RPMI8226 (cell line): ENCODE data around the gene TMOD3.
"Not testable (repeated sequence)": the region's sequence is repeated elsewhere in the genome, so short reads cannot be mapped to it uniquely, and the experiment has no call there.

Experiments
- DNase-seq: peaks from one replicate; pipeline ENCODE4 v3.0.0-alpha.2; 2015

The TMOD3 gene

DNA sequence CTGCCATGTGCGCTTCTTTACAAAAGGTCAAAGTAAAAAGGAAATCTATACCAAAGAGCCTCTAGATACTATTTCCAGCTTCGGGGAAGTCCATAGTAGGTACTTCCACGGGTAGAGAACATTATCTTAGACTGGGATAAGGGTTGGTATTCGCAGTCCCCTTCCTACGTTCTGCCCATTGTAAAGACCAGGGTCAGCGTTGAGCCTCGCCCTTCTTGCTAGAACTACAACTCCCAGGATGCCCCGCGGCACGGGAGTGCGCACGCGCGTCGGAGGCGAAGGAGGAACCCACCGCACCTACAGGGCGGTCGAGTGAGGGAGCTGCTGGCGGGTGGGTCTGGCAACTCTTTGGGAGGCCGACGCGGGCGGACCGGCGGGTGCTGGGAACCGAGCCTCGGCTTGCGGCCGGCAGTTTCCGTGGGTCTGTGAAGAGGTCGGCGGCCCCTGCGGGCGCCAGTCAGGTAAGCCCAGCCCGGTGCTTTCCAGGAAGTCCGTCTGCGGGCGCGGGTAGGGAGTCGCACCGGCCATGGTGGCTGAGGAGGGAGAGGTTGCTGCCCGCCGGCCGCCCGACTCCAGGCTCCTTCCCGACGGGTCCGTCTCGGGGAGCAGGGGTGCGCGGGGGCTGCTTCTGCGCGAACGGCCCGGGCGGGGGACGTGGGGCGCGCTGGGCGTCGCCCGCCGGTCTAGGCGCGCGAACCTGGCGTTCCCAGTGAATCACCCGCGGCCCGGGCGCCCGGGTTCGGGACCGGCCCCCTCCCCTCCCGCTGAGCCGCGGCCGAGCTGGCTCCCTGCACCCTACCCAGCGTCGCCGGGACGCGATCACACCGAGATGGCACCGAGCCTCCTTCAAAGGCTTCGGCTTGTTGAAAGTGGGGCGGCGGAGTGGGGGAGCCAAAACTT, at the start of gene TMOD3:
Gene TMOD3 (plus strand): TSS at position 278 of the 900 bp plus-strand sequence. CDS start 33,232 bp downstream, outside the sequence.
- DNase-seq = peak; percentile 96

GRCh38 chr15:51780636-51781035, 48.8 kb upstream of the TMOD3 start:
- no peak for DNase-seq

- DNase-seq = no peak
These were observed 47.9 kb upstream of the TMOD3 start for GRCh38 chr15:51781506-51781905.

DNA sequence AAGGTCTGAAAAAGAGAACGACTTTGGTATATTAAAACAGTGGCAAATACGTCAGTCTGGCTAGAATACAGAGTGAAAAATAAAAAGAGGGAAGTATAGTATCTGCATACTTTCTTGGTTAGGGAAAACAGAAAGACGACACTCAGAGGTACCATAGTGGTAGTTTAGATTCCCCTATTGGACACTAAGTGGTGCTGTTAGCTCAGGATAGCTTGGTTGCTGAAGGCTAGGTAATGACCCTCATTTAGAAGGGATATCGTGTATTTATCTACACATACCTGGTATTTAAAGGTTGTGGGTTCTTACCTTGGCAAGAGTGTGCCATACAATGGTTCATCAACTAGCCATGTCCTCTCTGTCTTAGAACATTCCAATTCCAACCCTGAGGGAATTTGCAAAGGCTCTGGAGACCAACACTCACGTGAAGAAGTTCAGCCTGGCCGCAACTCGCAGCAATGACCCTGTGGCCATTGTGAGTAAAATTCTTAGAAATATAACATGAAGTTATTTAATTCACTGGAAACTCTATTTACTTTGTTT, 47.0 kb upstream of the TMOD3 start:
- DNase-seq = peak; percentile 33

DNA sequence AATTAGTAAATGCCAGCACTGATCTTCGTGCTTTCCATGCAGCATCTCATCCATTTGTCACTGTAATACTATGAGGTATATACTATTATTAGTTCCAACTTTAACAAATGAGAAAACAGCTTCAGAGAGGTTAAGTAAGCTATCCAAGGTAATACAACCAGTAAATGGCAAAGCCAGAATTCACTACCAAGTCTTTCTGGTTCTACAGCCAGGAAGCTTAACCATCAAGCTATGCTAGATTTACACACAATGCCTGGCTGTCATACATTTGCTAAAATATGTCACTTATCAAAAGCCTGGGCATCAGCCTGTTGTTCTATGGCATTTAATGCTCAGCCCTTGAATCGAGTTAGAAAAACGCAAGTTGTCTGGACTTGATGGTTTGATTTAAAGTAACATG, 45.5 kb upstream of the TMOD3 start:
- no peak for DNase-seq

GRCh38 chr15:51787130-51787529, 42.3 kb upstream of the TMOD3 start:
- not testable (repeated sequence) for DNase-seq

- DNase-seq = not testable (repeated sequence)
These were observed 37.0 kb upstream of the TMOD3 start for GRCh38 chr15:51792474-51792873.

DNA sequence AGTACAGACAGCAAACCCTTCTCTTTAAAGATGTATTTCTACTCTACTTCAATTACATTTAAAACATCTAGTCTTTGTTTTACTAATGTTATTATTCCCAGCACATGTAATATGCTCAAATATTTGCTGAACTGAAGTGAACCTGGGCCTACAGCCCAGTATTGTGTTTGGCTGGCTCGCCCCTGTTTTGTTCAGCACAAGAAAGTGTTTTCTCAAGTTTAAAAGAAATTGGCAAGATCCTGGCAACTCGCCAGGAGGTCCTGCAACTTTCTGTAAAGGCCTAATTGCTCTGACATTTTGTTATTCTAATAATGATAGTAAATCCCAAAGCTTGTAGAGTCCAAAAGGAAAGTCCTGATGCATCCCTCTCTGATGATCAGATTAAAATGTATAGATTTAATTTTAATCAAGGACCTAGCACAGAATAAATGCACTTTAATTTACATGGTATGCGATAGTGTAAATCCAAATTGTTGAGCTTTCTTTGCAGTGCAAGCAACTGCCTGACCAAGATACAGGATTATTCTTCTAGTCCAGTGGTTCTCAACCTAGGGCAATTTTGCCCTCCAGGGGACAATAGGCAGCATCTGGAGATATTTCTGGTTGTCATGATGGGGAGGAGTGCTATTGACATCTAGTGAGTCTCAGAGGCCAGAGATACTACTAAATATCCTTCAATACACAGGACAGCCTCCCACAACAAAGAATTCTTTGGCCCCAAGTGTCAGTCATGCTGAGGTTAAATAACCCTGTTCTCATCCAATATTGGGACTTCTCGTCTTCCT, 35.7 kb upstream of the TMOD3 start:
- peak; percentile 43 for DNase-seq

- no peak for DNase-seq
These were observed 32.5 kb upstream of the TMOD3 start for GRCh38 chr15:51796847-51797401.

GRCh38 chr15:51798281-51798680, 31.2 kb upstream of the TMOD3 start:
- DNase-seq = no peak

- DNase-seq = no peak
These were observed 29.9 kb upstream of the TMOD3 start for GRCh38 chr15:51799282-51800252.

DNA sequence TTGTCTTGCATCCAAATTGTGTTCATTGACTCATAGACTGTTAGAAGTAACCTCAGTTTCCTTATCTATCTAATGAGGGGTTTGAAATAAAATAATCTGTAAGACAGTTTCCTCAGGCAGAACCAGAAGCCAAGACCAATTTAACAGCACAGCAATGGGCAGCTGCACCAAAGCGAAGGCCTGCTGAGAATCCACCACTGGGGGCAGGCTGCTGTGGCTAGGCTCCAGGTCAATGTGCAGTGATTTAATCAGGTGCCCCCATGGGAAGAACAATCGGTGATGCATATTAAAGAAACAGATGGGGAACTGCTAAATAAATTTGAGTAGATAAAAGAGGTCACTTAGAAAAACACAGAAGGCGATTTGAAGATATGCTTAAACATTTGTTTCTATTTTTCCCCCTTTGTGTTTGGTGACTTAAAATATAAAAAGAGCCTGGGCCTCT, 28.0 kb upstream of the TMOD3 start:
- peak; percentile 66 for DNase-seq

DNA sequence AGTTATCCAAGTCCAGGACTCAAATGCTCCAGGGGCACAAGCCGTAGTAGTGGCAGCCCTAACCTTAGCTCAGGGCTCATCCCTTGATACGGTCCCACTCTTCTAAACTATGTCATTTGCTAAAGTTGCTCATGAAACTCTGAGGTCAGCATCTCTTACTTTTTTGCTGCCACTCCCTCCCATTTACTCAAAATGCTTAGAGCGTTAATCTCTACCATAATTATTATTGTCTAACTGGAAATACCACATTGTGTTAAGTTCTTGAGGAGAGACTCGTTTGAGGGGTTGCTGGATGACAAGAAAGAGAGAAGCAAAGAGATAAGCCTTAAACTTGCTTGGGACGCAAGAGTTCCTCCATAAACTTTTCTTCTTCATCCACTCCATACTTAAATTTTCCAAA, 26.9 kb upstream of the TMOD3 start:
- DNase-seq = no peak

DNA sequence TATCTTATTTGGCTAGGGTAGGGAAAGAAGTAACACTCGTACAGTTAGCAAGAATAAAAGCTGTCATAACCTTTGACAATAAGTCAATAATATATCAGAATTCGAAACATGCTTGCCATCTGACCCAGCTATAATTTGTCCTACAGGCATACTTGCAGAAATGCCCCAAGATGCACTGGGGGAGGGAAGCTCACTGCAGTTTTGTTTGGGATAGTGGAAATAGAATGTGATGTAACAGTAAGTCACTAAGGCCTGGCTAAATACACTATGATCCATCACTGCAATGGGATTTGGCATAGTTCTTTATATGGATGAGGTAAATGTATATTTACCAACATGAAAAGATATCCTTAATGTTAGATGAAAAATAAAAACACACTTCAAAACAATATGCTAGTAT, 25.5 kb upstream of the TMOD3 start:
- DNase-seq = no peak

DNA sequence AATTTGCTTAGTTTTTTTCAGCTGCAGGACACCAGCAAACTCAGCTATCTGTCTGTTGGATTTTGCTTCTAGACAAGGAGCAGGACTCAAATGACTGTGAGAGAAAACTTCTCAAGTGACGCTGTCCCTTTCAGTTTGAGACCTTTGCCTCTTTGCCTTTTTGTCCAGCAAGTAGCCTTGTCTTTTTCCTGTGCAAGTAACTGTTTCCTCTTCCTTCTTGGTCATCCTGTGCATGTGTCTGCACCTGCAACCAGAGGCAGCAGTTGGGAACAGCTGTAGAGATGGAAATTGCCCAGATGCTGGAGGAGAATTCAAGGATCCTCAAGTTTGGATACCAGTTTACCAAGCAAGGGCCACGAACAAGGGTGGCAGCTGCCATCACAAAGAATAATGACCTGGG, 23.3 kb upstream of the TMOD3 start:
- DNase-seq = no peak

- DNase-seq = no peak
These were observed 20.0 kb upstream of the TMOD3 start for GRCh38 chr15:51809457-51809856.

DNA sequence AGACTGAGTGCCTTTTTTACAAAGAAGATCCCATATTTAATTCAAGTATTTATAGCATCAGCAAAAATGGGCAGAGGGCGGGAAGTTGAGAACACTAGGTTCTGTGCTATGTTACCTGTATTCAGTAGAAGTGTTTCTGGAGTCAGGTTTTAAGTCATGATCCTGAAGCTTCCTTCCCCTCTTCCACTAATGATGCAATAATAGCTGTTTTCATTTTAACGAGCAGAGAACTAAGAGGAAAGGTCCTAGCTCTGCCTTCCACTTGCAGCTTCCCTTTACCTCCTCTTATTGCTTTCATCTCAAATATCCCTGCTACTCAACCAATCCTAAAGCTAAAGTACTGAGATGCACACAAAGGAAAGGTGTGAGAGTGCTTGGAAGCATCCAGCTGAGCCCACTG, 16.9 kb upstream of the TMOD3 start:
- DNase-seq = no peak

DNA sequence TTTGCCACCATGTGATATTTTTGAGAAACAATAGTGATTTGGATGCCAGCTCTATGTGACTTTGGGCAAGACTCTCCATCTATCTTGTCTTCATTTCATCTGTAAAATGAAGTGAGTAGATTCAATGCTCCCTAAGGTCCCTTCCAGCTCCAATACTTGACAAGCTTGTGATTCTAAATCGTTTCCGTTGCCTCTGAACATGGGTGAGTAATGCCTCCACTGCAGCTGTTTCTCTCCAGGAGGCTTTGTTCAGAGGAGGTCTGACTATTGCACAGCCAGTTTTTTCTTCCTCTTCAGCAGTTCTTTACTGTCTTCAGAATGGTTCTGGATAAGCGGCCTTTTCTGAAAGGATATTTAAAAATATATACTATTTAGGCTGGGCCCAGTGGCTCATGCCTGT, 14.8 kb upstream of the TMOD3 start:
- DNase-seq = no peak

DNA sequence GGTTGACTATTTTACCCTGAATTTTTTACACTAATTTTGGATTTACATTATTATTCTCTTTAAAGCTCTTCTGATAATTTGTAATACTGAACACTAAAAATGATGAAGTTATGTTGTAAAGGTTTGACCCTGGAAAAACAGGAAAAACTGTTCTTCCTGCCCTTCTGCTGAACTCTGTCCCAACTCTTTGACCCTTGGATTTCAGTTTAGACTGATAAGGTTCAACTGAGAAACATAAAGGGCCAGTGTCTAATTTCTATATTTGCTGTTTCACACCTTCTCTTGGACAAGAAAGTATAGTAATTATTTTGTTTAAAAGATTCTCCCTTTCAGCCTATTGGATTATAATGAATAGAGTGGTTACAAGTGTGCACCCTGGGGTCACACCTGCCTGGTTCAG, 12.8 kb upstream of the TMOD3 start:
- no peak for DNase-seq

DNA sequence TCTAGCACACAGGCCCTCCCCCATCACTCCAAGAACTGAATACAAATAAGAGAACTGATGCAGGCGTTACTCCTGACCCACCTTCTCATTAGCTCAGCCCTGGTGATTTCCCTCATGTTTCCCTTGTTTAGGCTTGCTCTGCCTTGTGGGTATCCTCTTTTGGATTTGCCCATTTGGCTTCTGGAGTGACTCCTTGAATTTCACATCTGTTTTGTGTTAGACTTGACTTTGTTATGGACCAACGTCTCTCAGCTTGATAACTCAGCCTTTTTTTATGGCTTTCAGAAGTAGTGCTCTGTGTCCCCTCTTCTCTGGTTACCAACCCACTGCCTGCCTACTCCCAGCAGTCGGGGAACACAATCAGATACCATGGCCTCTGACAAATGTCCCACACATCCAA, 11.3 kb upstream of the TMOD3 start:
- no peak for DNase-seq

DNA sequence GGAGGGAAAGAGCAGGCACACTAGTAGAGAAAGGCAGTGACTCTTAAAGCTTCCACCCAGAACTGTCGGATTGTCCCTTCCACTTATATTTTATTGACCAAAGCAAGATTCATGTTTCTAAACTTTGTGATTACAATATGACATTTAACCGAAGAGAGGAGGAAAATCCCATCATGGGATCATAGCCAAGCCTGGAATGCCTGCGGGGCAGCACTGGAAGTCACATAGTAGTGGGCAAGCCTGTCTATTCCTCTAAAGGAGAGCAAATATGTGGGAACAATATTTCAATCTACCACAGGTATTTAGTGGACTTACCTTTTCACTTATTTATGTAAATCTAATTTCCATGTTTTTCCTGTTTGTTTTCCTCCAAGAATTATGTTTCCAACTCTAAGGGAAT, 3.8 kb upstream of the TMOD3 start:
- no peak for DNase-seq
